H1 (cell line): ENCODE measurements around the gene ASXL1. TPM values are rescaled to one million over a fixed set of nuclear protein-coding genes. Genes with fewer than 3 reads are reported as not detected.

ENCODE experiments used
- BACH1 ChIP-seq: IDR thresholded peaks from 2 replicates; pipeline ENCODE4 v1.6.1; 2012; ENCODE audit warnings: low read length, improper control_type of control experiment
- BCL11A ChIP-seq, 2 experiments: IDR thresholded peaks; one replicate each; pipeline ENCODE4 v1.6.1; 2011; ENCODE audit warnings: low read depth in 2 of 2, low read length in 2 of 2, mild to moderate bottlenecking in 2 of 2
- BRCA1 ChIP-seq: IDR thresholded peaks from 2 replicates; pipeline ENCODE4 v1.6.1; 2012; ENCODE audit warnings: low read depth, low read length, improper control_type of control experiment
- CBX8 ChIP-seq: fragments of 300-800, 300-1000 bp; sonication (generic); IDR thresholded peaks from 2 replicates; pipeline ENCODE4 v1.7.1; 2016; ENCODE audit warnings: low read depth, low read length, borderline replicate concordance
- EGR1 ChIP-seq: IDR thresholded peaks from 2 replicates; pipeline ENCODE4 v1.6.1; 2011; ENCODE audit warnings: low read depth, low read length, borderline replicate concordance
- FOSL1 ChIP-seq: IDR thresholded peaks from 2 replicates; pipeline ENCODE4 v1.6.1; 2011; ENCODE audit warnings: mild to moderate bottlenecking, low read depth, low read length, moderate library complexity; ENCODE audit not compliant: insufficient read depth
- GABPA ChIP-seq: IDR thresholded peaks from 2 replicates; pipeline ENCODE4 v1.6.1; 2011; ENCODE audit warnings: mild to moderate bottlenecking, low read length, moderate library complexity, borderline replicate concordance; ENCODE audit not compliant: insufficient read depth
- GTF2F1 ChIP-seq: IDR thresholded peaks from 2 replicates; pipeline ENCODE4 v1.6.1; 2012; ENCODE audit warnings: low read depth, low read length, improper control_type of control experiment, borderline replicate concordance
- KDM5A ChIP-seq: fragments of 200-600 bp; IDR thresholded peaks from 2 replicates; pipeline ENCODE4 v1.7.1; 2012; ENCODE audit warnings: mild to moderate bottlenecking, low read length, inconsistent platforms, mixed read lengths
- NANOG ChIP-seq: IDR thresholded peaks from 2 replicates; pipeline ENCODE4 v1.6.1; 2011; ENCODE audit warnings: low read length, low read depth, mild to moderate bottlenecking, inconsistent platforms; ENCODE audit not compliant: insufficient read depth, poor library complexity, severe bottlenecking
- NRF1 ChIP-seq: IDR thresholded peaks from 2 replicates; pipeline ENCODE4 v1.6.1; 2011; ENCODE audit warnings: mild to moderate bottlenecking, low read depth, low read length, improper control_type of control experiment
- PHF8 ChIP-seq: fragments of 200-600 bp; sonication (generic); conservative IDR thresholded peaks from 2 replicates; pipeline ENCODE4 v1.7.1; 2012; ENCODE audit warnings: low read depth, mild to moderate bottlenecking, inconsistent platforms, low read length, moderate library complexity
- POU5F1 ChIP-seq: IDR thresholded peaks from 2 replicates; pipeline ENCODE4 v1.6.1; 2011; ENCODE audit warnings: low read depth, mild to moderate bottlenecking, low read length, moderate library complexity
- RBBP5 ChIP-seq: IDR thresholded peaks from 2 replicates; pipeline ENCODE4 v1.7.1; 2012; ENCODE audit warnings: low read depth, mild to moderate bottlenecking, inconsistent platforms, low read length, moderate library complexity, borderline replicate concordance
- RFX5 ChIP-seq: IDR thresholded peaks from 2 replicates; pipeline ENCODE4 v1.6.1; 2011; ENCODE audit warnings: low read depth, low read length, improper control_type of control experiment, borderline replicate concordance
- SIRT6 ChIP-seq: IDR thresholded peaks from one replicate; pipeline ENCODE4 v1.7.1; 2012; ENCODE audit warnings: low read length, inconsistent platforms
- SIX5 ChIP-seq: IDR thresholded peaks from 2 replicates; pipeline ENCODE4 v1.6.1; 2011; ENCODE audit warnings: mild to moderate bottlenecking, low read depth, low read length
- SP2 ChIP-seq: IDR thresholded peaks from 2 replicates; pipeline ENCODE4 v1.6.1; 2012; ENCODE audit warnings: mild to moderate bottlenecking, low read length, inconsistent platforms
- SRF ChIP-seq: IDR thresholded peaks from 2 replicates; pipeline ENCODE4 v1.6.1; 2011; ENCODE audit warnings: mild to moderate bottlenecking, low read depth, low read length, moderate library complexity
- TAF1 ChIP-seq: IDR thresholded peaks from 2 replicates; pipeline ENCODE4 v1.6.1; 2011; ENCODE audit warnings: mild to moderate bottlenecking, low read depth, low read length
- TAF7 ChIP-seq: optimal IDR thresholded peaks from 2 replicates; pipeline ENCODE3; 2011; ENCODE audit warnings: low read depth, mild to moderate bottlenecking, inconsistent platforms, low read length, moderate library complexity, borderline replicate concordance
- TCF12 ChIP-seq: IDR thresholded peaks from 2 replicates; pipeline ENCODE4 v1.6.1; 2011; ENCODE audit warnings: low read depth, mild to moderate bottlenecking, low read length
- TEAD4 ChIP-seq: IDR thresholded peaks from 2 replicates; pipeline ENCODE4 v1.6.1; 2012; ENCODE audit warnings: low read depth, low read length, inconsistent platforms, mixed read lengths
- ZNF274 ChIP-seq: IDR thresholded peaks from 2 replicates; pipeline ENCODE4 v1.7.0; 2012; ENCODE audit warnings: low read length, borderline replicate concordance; ENCODE audit errors: extremely low read depth
- polyA plus RNA-seq, 7 experiments: library from polyadenylated mRNA; depleted of rRNA in 3 of 7; stranded (reverse) in 5 of 7; unstranded in 2 of 7; fragments of >200 nt in 5 of 7; fragments of 200-250 nt in 2 of 7; gene quantifications; 1 replicate in 5 of 7; 2 replicates in 1 of 7; 4 replicates in 1 of 7; pipeline versions ENCODE4 v1.2.1 to v1.2.3, GENCODE V29; 2011 to 2013; ENCODE audit warnings: missing spikeins in 2 of 7, mixed read lengths in 2 of 7
- total RNA-seq: library from RNA; stranded (reverse); fragmentation: NEBNext Ultra II Directional; extraction: Animal tissue kit (Norgen Biotek cat#: 25700); gene quantifications from 2 replicates; pipeline ENCODE4 v1.2.1, GENCODE V29; 2021
- TF ChIP-seq, protein P1 (sequence below): IDR thresholded peaks from 2 replicates; pipeline ENCODE4 v1.6.1; 2012; ENCODE audit warnings: inconsistent platforms

ASXL1 gene
- total and polyA plus RNA-seq, 2 of the 8 experiments (the other 6 are each of a cell fraction or from before 2014, with no cell fraction given): 10.6 to 26.5 TPM

DNA sequence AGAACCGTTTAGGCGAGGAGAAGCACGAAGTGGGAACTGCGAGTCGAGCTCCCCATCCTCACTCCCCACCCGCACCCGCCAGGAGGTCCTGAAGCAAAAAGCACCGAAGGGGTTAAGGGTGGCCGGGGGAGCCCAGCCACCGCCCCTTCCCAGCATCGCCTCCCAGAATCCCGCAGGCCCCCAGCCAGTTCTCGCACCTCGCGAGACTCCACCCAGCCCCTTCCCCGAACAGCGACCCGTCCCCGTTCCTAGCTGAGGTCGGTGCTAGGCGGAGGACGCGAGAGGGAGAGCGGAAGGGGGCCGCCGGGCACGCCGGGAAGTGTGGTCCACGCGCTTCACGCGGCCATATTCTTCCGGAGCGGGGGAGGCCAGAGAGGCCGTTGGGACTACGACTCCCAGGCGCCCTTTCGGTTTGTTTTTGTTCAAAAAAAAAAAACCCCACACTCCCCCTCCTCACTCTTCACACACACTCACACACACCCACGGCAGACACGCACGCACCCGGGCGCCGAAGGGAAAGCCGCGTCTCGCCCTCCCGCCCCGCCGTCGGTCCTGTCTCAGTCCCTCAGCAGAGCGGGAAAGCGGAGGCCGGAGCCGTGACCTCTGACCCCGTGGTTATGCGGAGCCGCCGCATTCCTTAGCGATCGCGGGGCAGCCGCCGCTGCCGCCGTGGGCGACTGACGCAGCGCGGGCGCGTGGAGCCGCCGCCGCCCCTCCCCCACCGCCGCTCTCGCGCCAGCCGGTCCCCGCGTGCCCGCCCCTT, at the start of gene ASXL1 (continued):
- TF ChIP-seq EGR1 (no peak; the same call in 1 of the 2 replicates), TEAD4 (peak; percentile 50; the same call in 1 of the 2 replicates), BACH1 (peak; percentile 85), SIX5 (peak; percentile 82), ZNF274 (no peak), PHF8 (peak; percentile 57), RBBP5 (0 out of 2 replicates have a peak, but pooled peaks have one; percentile 25), POU5F1 (0 out of 2 replicates have a peak, but pooled peaks have one; percentile 19), SRF (no peak), BRCA1 (peak; percentile 100), FOSL1 (no peak), NANOG (peak; percentile 55), GTF2F1 (peak; percentile 75; the same call in 1 of the 2 replicates), BCL11A (IDR thresholded peaks at IDR 0.05; ENCODE audit: low read depth in 2 of 2, low read length in 2 of 2) (no peak), TCF12 (0 out of 2 replicates have a peak, but pooled peaks have one; percentile 46), KDM5A (no peak), GABPA (peak; percentile 84; the same call in 1 of the 2 replicates), TAF7 (no peak), NRF1 (no peak), TAF1 (peak; percentile 67), RFX5 (no peak), CBX8 (no peak), SP2 (no peak), SIRT6 (no peak)
- TF ChIP-seq, protein P1, sequence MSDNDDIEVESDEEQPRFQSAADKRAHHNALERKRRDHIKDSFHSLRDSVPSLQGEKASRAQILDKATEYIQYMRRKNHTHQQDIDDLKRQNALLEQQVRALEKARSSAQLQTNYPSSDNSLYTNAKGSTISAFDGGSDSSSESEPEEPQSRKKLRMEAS: peak; percentile 47
